Measurements from ENCODE around the gene LRRC42.
"Not testable (repeated sequence)": the region's sequence is repeated elsewhere in the genome, so short reads cannot be mapped to it uniquely, and the experiment has no call there.

The LRRC42 gene

GRCh38 chr1:53982763-53983104, 36.6 kb downstream of the LRRC42 start:
- TF ChIP-seq CTCF (conservative IDR thresholded peaks at IDR 0.05; ENCODE audit: low read depth, low read length): no peak
- H3K4me3 ChIP-seq (ENCODE audit: low read length): peak overlapping the region; percentile 26
- DNase-seq (ENCODE audit: low read depth): peak; percentile 39

GRCh38 chr1:53984726-53985125, 38.6 kb downstream of the LRRC42 start:
- DNase-seq (ENCODE audit: low read depth): no peak
- no peak for TF ChIP-seq CTCF (conservative IDR thresholded peaks at IDR 0.05; ENCODE audit: low read depth, low read length)
- H3K4me3 ChIP-seq (ENCODE audit: low read length): no peak overlapping the region

DNA sequence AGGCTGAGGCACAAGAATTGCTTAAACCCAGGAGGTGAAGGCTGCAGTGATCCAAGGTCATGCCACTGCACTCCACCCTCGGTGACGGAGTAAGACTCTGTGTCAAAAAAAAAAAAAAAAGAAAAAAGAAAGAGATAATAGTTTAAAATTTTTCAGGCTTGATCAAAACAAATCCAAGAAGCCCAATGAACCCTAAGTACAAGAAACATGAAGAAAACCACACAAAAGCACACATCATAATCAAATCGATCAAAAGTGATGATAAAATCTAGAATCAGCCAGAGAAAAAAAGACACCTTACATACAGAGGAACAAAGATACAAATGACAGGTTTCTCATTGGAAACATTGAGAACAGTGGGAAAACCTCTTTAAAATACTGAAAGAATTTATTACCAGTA, 40.3 kb downstream of the LRRC42 start:
- no peak overlapping the region for H3K4me3 ChIP-seq (ENCODE audit: low read length)
- DNase-seq (ENCODE audit: low read depth): no peak
- no peak for TF ChIP-seq CTCF (conservative IDR thresholded peaks at IDR 0.05; ENCODE audit: low read depth, low read length)

- no peak for TF ChIP-seq CTCF (conservative IDR thresholded peaks at IDR 0.05; ENCODE audit: low read depth, low read length)
- DNase-seq (ENCODE audit: low read depth): no peak
- H3K4me3 ChIP-seq (ENCODE audit: low read length): no peak overlapping the region
Observed at GRCh38 chr1:53987880-53988279, 41.7 kb downstream of the LRRC42 start.

- TF ChIP-seq CTCF (conservative IDR thresholded peaks at IDR 0.05; ENCODE audit: low read depth, low read length): peak; percentile 1
- H3K4me3 ChIP-seq (ENCODE audit: low read length): no peak overlapping the region
- DNase-seq (ENCODE audit: low read depth): no peak
Observed at GRCh38 chr1:53992085-53992874, 46.1 kb downstream of the LRRC42 start.

GRCh38 chr1:53994516-53994915, 48.4 kb downstream of the LRRC42 start:
- DNase-seq (ENCODE audit: low read depth): not testable (repeated sequence)

DNA sequence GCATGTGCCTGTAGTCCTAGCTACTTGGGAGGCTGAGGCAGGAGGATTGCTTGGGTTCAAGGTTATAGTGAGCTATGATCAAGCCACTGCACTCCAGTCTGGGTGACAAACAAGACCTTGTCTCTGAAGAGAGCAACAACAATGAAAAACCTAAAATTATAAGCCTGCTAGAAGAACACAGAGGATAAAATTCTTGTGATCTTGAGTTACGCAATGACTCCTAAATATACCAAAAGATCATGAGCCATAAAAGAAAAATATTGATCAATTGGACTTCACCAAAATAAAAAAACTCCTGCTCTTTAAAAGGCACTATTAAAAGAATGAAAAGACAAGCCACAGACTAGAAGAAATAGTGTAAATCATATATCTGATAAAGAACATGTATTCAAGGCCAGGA, 49.5 kb downstream of the LRRC42 start:
- no peak for TF ChIP-seq CTCF (conservative IDR thresholded peaks at IDR 0.05; ENCODE audit: low read depth, low read length)
- DNase-seq (ENCODE audit: low read depth): no peak
- H3K4me3 ChIP-seq (ENCODE audit: low read length): no peak overlapping the region

More at GRCh38 chr1:53994516-53994915, 48.4 kb downstream of the LRRC42 start:
- H3K4me3 ChIP-seq (ENCODE audit: low read length): not testable (repeated sequence)

All from retinal pigment epithelial cell (primary cell).